H9 (cell line): Measurements from ENCODE around the gene MREG. TPM values are rescaled to one million over a fixed set of nuclear protein-coding genes. Genes with fewer than 3 reads are reported as not detected.

ENCODE experiments used
- DNase-seq: peaks from one replicate; pipeline ENCODE4 v3.0.0-alpha.2; 2017
- H2AFZ ChIP-seq: one replicate; pipeline ENCODE4 v1.6.1; 2013; ENCODE audit warnings: mild to moderate bottlenecking, low read length, control low read depth, moderate library complexity
- H2AK5ac ChIP-seq: 2 replicates; pipeline ENCODE4 v1.6.1; 2013; ENCODE audit warnings: low read length, control low read depth, mixed read lengths; ENCODE audit not compliant: insufficient read length
- H2BK120ac ChIP-seq: one replicate; pipeline ENCODE4 v1.6.1; 2013; ENCODE audit warnings: low read depth, mild to moderate bottlenecking, low read length, control low read depth, inconsistent platforms; ENCODE audit not compliant: poor library complexity, severe bottlenecking
- H2BK12ac ChIP-seq: 2 replicates; pipeline ENCODE4 v1.6.1; 2013; ENCODE audit warnings: low read length, control low read depth, mixed read lengths, low read depth; ENCODE audit not compliant: insufficient read length
- H2BK15ac ChIP-seq: 2 replicates; pipeline ENCODE4 v1.6.1; 2013; ENCODE audit warnings: low read depth, low read length, control low read depth
- H2BK20ac ChIP-seq: one replicate; pipeline ENCODE4 v1.6.1; 2013; ENCODE audit warnings: low read depth, mild to moderate bottlenecking, low read length, control low read depth, inconsistent platforms; ENCODE audit not compliant: poor library complexity, severe bottlenecking
- H2BK5ac ChIP-seq: 2 replicates; pipeline ENCODE4 v1.6.1; 2013; ENCODE audit warnings: low read length, control low read depth, mixed read lengths; ENCODE audit not compliant: insufficient read length
- H3K14ac ChIP-seq: 2 replicates; pipeline ENCODE4 v1.6.1; 2013; ENCODE audit warnings: low read length, control low read depth; ENCODE audit not compliant: insufficient read depth
- H3K18ac ChIP-seq: 2 replicates; pipeline ENCODE4 v1.6.1; 2013; ENCODE audit warnings: low read depth, mild to moderate bottlenecking, mixed read lengths, low read length, control low read depth; ENCODE audit not compliant: insufficient read length
- H3K23ac ChIP-seq: 2 replicates; pipeline ENCODE4 v1.6.1; 2013; ENCODE audit warnings: low read length, control low read depth, mixed read lengths, low read depth; ENCODE audit not compliant: insufficient read length
- H3K23me2 ChIP-seq: 2 replicates; pipeline ENCODE4 v1.6.1; 2013; ENCODE audit warnings: low read depth, mild to moderate bottlenecking, mixed read lengths, low read length, control low read depth; ENCODE audit not compliant: insufficient read length, poor library complexity, severe bottlenecking
- H3K27ac ChIP-seq: 2 replicates; pipeline ENCODE4 v1.5.1; 2013; ENCODE audit warnings: low read length, control low read depth, mixed read lengths, low read depth; ENCODE audit not compliant: insufficient read length
- H3K27me3 ChIP-seq: 2 replicates; pipeline ENCODE4 v1.6.1; 2013; ENCODE audit warnings: low read length, control low read depth, inconsistent platforms; ENCODE audit not compliant: insufficient read depth
- H3K4ac ChIP-seq: 2 replicates; pipeline ENCODE4 v1.6.1; 2013; ENCODE audit warnings: low read depth, mild to moderate bottlenecking, control low read depth, inconsistent platforms, low read length, moderate library complexity
- H3K4me1 ChIP-seq: 2 replicates; pipeline ENCODE4 v1.6.1; 2013; ENCODE audit warnings: low read length, control low read depth, inconsistent platforms; ENCODE audit not compliant: insufficient read depth
- H3K4me2 ChIP-seq: 2 replicates; pipeline ENCODE4 v1.6.1; 2013; ENCODE audit warnings: low read length, control low read depth, mixed read lengths; ENCODE audit not compliant: insufficient read length, insufficient read depth
- H3K56ac ChIP-seq: 2 replicates; pipeline ENCODE4 v1.6.1; 2013; ENCODE audit warnings: low read depth, mild to moderate bottlenecking, mixed read lengths, low read length, control low read depth; ENCODE audit not compliant: insufficient read length
- H3K79me1 ChIP-seq: 2 replicates; pipeline ENCODE4 v1.6.1; 2013; ENCODE audit warnings: low read depth, mild to moderate bottlenecking, moderate library complexity, low read length, control low read depth, inconsistent platforms; ENCODE audit not compliant: insufficient read depth, poor library complexity, severe bottlenecking
- H3K79me2 ChIP-seq: 2 replicates; pipeline ENCODE4 v1.6.1; 2013; ENCODE audit warnings: low read length, control low read depth, inconsistent platforms; ENCODE audit not compliant: insufficient read depth
- H3K9ac ChIP-seq: 2 replicates; pipeline ENCODE4 v1.6.1; 2013; ENCODE audit warnings: low read length, control low read depth, mixed read lengths; ENCODE audit not compliant: insufficient read length; ENCODE audit errors: extremely low read depth
- H3K9me3 ChIP-seq: one replicate; pipeline ENCODE4 v1.6.1; 2013; ENCODE audit warnings: low read depth, low read length, inconsistent platforms; ENCODE audit not compliant: control insufficient read depth
- H3T11ph ChIP-seq: one replicate; pipeline ENCODE4 v1.6.1; 2013; ENCODE audit warnings: mild to moderate bottlenecking, low read length, control low read depth, inconsistent platforms
- H4K20me1 ChIP-seq: one replicate; pipeline ENCODE4 v1.6.1; 2013; ENCODE audit not compliant: control insufficient read depth, insufficient read length, insufficient read depth
- H4K5ac ChIP-seq: 2 replicates; pipeline ENCODE4 v1.6.1; 2013; ENCODE audit warnings: low read depth, mild to moderate bottlenecking, mixed read lengths, low read length, control low read depth; ENCODE audit not compliant: insufficient read length
- H4K8ac ChIP-seq: replicated peaks from 2 replicates; pipeline ENCODE4 v1.6.1; 2013; ENCODE audit warnings: low read length, control low read depth, mixed read lengths, low read depth; ENCODE audit not compliant: insufficient read length
- H4K91ac ChIP-seq: 2 replicates; pipeline ENCODE4 v1.6.1; 2013; ENCODE audit warnings: low read depth, mild to moderate bottlenecking, moderate library complexity, mixed read lengths, low read length, control low read depth; ENCODE audit not compliant: insufficient read length
- H3K27ac Mint-ChIP-seq, 3 experiments: 2 replicates in 2 of 3; 3 replicates in 1 of 3; pipeline ENCODE4 v1.8.0; 2020 to 2021; ENCODE audit warnings: mixed read lengths in 3 of 3, mild to moderate bottlenecking in 1 of 3, moderate library complexity in 1 of 3
- H3K27me3 Mint-ChIP-seq: 2 replicates; pipeline ENCODE4 v1.8.0; 2021; ENCODE audit warnings: low read depth, mild to moderate bottlenecking, moderate library complexity, mixed read lengths
- H3K36me3 Mint-ChIP-seq, 3 experiments: 2 replicates in 2 of 3; 3 replicates in 1 of 3; pipeline ENCODE4 v1.8.0; 2020 to 2021; ENCODE audit warnings: low read depth in 3 of 3, mixed read lengths in 3 of 3; ENCODE audit not compliant: insufficient read depth in 1 of 3
- H3K4me1 Mint-ChIP-seq, 2 experiments: 2 replicates each; pipeline ENCODE4 v1.8.0; 2020; ENCODE audit warnings: mixed read lengths in 2 of 2
- H3K4me3 Mint-ChIP-seq, 2 experiments: 2 replicates in 1 of 2; 3 replicates in 1 of 2; pipeline ENCODE4 v1.8.0; 2020 to 2021; ENCODE audit warnings: mild to moderate bottlenecking in 2 of 2, mixed read lengths in 2 of 2, moderate library complexity in 1 of 2
- H3K9me3 Mint-ChIP-seq, 2 experiments: 2 replicates in 1 of 2; 3 replicates in 1 of 2; pipeline ENCODE4 v1.8.0; 2020; ENCODE audit warnings: mild to moderate bottlenecking in 2 of 2, mixed read lengths in 2 of 2, moderate library complexity in 1 of 2
- CTCF ChIP-seq: fragments of 200-600 bp; sonication (generic); conservative IDR thresholded peaks from 3 replicates; pipeline ENCODE4 v1.8.0; 2021; ENCODE audit warnings: antibody characterized with exemption, mild to moderate bottlenecking
- WGBS: extraction: QIAGEN DNeasy Blood & Tissue Kit; methylation state at CpG from one replicate; pipeline ENCODE4 v1.1.7; 2013; ENCODE audit warnings: missing lambda C conversion rate, low lambda C conversion rate, mixed read lengths; ENCODE audit not compliant: insufficient read length; ENCODE audit errors: extremely low coverage; 5-methylcytosine and 5-hydroxymethylcytosine counted together
- total RNA-seq: library from RNA; stranded (reverse); gene quantifications from 2 replicates; pipeline ENCODE4 v1.2.1, GENCODE V29; 2021

MREG gene
- total RNA-seq, 1 experiment from 2014 or later: 21.8 TPM

- no peaks in the 10 kb centered on the region for H3K79me2 ChIP-seq
- H3K27me3 Mint-ChIP-seq: no peaks in the 10 kb centered on the region
- no peak overlapping the region for H2AK5ac ChIP-seq
- no peak overlapping the region for H3K4ac ChIP-seq
- H3K36me3 Mint-ChIP-seq: peaks cover 14 to 35% (median 34%) of the 10 kb centered on the region in 3 experiments; a peak in 6 of 7 replicates
- no peak overlapping the region for H3T11ph ChIP-seq
- H2BK5ac ChIP-seq: no peak overlapping the region
- no peak overlapping the region for H3K27ac Mint-ChIP-seq
- peaks cover 3% of the 10 kb centered on the region for H3K79me1 ChIP-seq
- H2BK15ac ChIP-seq: no peak overlapping the region
- H3K23me2 ChIP-seq: no peaks in the 10 kb centered on the region
- H4K20me1 ChIP-seq: no peaks in the 10 kb centered on the region
- H4K91ac ChIP-seq: no peak overlapping the region
- H3K18ac ChIP-seq: no peak overlapping the region
- no peaks in the 10 kb centered on the region for H3K9me3 ChIP-seq
- H3K56ac ChIP-seq: no peak overlapping the region
- no peak for TF ChIP-seq CTCF
- no peak overlapping the region for H3K9ac ChIP-seq
- H4K8ac ChIP-seq: no peak overlapping the region
- no peak overlapping the region for H3K14ac ChIP-seq
- H3K23ac ChIP-seq: no peak overlapping the region
- H4K5ac ChIP-seq: no peak overlapping the region
- H2AFZ ChIP-seq: no peak overlapping the region
- H2BK20ac ChIP-seq: no peak overlapping the region
- DNase-seq: no peak
- WGBS: no CpG with 5 or more reads among the region's 3 CpGs
- H3K4me1 Mint-ChIP-seq: peaks cover 0 to 2% of the 10 kb centered on the region in 2 experiments; a peak in 1 of 4 replicates
- H3K4me1 ChIP-seq: no peaks in the 10 kb centered on the region
- H2BK12ac ChIP-seq: no peak overlapping the region
- no peak overlapping the region for H3K27ac ChIP-seq
- no peak overlapping the region for H3K4me3 Mint-ChIP-seq
- H3K27me3 ChIP-seq: no peaks in the 10 kb centered on the region
- no peak overlapping the region for H2BK120ac ChIP-seq
- H3K4me2 ChIP-seq: no peak overlapping the region
- H3K9me3 Mint-ChIP-seq: no peaks in the 10 kb centered on the region
Observed at GRCh38 chr2:215946586-215946985, 66.8 kb downstream of the MREG start.
